GM23248 (cell line): ENCODE results near the gene DDX23. TPM values are rescaled to one million over a fixed set of nuclear protein-coding genes. Genes with fewer than 3 reads are reported as not detected.

ENCODE experiments used
- DNase-seq: peaks from one replicate; pipeline ENCODE4 v3.0.0-alpha.2; 2015
- H2AFZ ChIP-seq: fragments of 200-600 bp; sonication (generic); 2 replicates; pipeline ENCODE4 v1.6.1; 2016; ENCODE audit warnings: antibody characterized with exemption
- H3F3A ChIP-seq: fragments of 200-600 bp; sonication (generic); 2 replicates; pipeline ENCODE4 v1.6.1; 2016; ENCODE audit warnings: mild to moderate bottlenecking, antibody characterized with exemption, mixed run types; ENCODE audit not compliant: insufficient read depth
- H3K27ac ChIP-seq: fragments of 200-600 bp; sonication (generic); 2 replicates; pipeline ENCODE4 v1.5.1; 2016; ENCODE audit warnings: mild to moderate bottlenecking
- H3K27me3 ChIP-seq: fragments of 200-600 bp; sonication (generic); replicated peaks from 2 replicates; pipeline ENCODE4 v1.6.1; 2016; ENCODE audit warnings: mild to moderate bottlenecking; ENCODE audit not compliant: insufficient read depth
- H3K36me3 ChIP-seq: fragments of 200-600 bp; sonication (generic); 2 replicates; pipeline ENCODE4 v1.6.1; 2016; ENCODE audit warnings: low read depth, mild to moderate bottlenecking
- H3K4me1 ChIP-seq: fragments of 200-600 bp; sonication (generic); 2 replicates; pipeline ENCODE4 v1.6.1; 2016; ENCODE audit warnings: mild to moderate bottlenecking; ENCODE audit not compliant: insufficient read depth
- H3K4me2 ChIP-seq: fragments of 200-600 bp; sonication (generic); one replicate; pipeline ENCODE4 v1.6.1; 2016; ENCODE audit warnings: mild to moderate bottlenecking; ENCODE audit not compliant: unreplicated experiment
- H3K4me3 ChIP-seq: fragments of 200-600 bp; sonication (generic); 2 replicates; pipeline ENCODE4 v1.5.1; 2016; ENCODE audit warnings: mild to moderate bottlenecking
- H3K79me2 ChIP-seq: fragments of 200-600 bp; sonication (generic); 2 replicates; pipeline ENCODE4 v1.6.1; 2016; ENCODE audit warnings: mild to moderate bottlenecking; ENCODE audit not compliant: insufficient read depth
- H3K9ac ChIP-seq: fragments of 200-600 bp; sonication (generic); 2 replicates; pipeline ENCODE4 v1.6.1; 2016; ENCODE audit warnings: mild to moderate bottlenecking
- H3K9me2 ChIP-seq: fragments of 200-600 bp; sonication (generic); 2 replicates; pipeline ENCODE4 v1.6.1; 2016; ENCODE audit warnings: mixed run types, mild to moderate bottlenecking, moderate library complexity; ENCODE audit not compliant: insufficient read depth
- H3K9me3 ChIP-seq: fragments of 200-600 bp; sonication (generic); one replicate; pipeline ENCODE4 v1.6.1; 2017; ENCODE audit warnings: low read depth
- H4K20me1 ChIP-seq: fragments of 200-600 bp; sonication (generic); 2 replicates; pipeline ENCODE4 v1.6.0; 2016; ENCODE audit not compliant: insufficient read depth
- EZH2 ChIP-seq: fragments of 200-600 bp; sonication (generic); IDR thresholded peaks from 2 replicates; pipeline ENCODE4 v1.6.1; 2018; ENCODE audit warnings: antibody characterized with exemption, mild to moderate bottlenecking; ENCODE audit not compliant: insufficient read depth, poor library complexity, severe bottlenecking
- EZH2phosphoT487 ChIP-seq: fragments of 200-600 bp; sonication (generic); IDR thresholded peaks from 2 replicates; pipeline ENCODE4 v1.6.1; 2018; ENCODE audit warnings: antibody characterized with exemption, moderate library complexity, mild to moderate bottlenecking, low read depth; ENCODE audit not compliant: insufficient read depth
- WGBS, 2 experiments: methylation state at CpG; one replicate each; pipeline ENCODE4 v1.1.6; 2015 to 2017; ENCODE audit warnings: low lambda C conversion rate in 2 of 2, low coverage in 1 of 2; ENCODE audit errors: missing lambda C conversion rate in 2 of 2; 5-methylcytosine and 5-hydroxymethylcytosine counted together
- in situ Hi-C: fragments of 300-500 bp; cut with MboI; formaldehyde crosslinking; loops from 2 replicates; pipeline ENCODE4 v1.15.0; 2020
- polyA plus RNA-seq: library from polyadenylated mRNA; unstranded; fragments of >200 nt; fragmentation: Nextera tagmentation; extraction: Ambion mirVana; gene quantifications from 2 replicates; pipeline ENCODE4 v1.2.1, GENCODE V29; 2016
- total RNA-seq: library from RNA; depleted of rRNA; stranded (reverse); fragments of >200 nt; shearing (Covaris generic); gene quantifications from 2 replicates; pipeline ENCODE4 v1.2.3, GENCODE V29; 2014

Gene DDX23
- total and polyA plus RNA-seq, 2 experiments from 2014 or later: 32.1 to 56.5 TPM

- 93 to 96% methylated on average over 15 to 16 of the region's 17 CpGs for WGBS, 2 experiments
- no peaks in the 10 kb centered on the region for H3F3A ChIP-seq
- H3K9me2 ChIP-seq: no peaks in the 10 kb centered on the region
- TF ChIP-seq EZH2 (no peak), EZH2phosphoT487 (no peak)
- no peaks in the 10 kb centered on the region for H3K9me3 ChIP-seq
- no peak for DNase-seq
- no peak overlapping the region for H3K9ac ChIP-seq
- in situ Hi-C loops: no loop called here
- H3K4me2 ChIP-seq: no peak overlapping the region
- no peak overlapping the region for H3K4me3 ChIP-seq
- H3K4me1 ChIP-seq: no peaks in the 10 kb centered on the region
- no peaks in the 10 kb centered on the region for H3K27me3 ChIP-seq
- H3K27ac ChIP-seq: no peak overlapping the region
- peaks cover 5% of the 10 kb centered on the region; the same call in 1 of the 2 replicates for H3K36me3 ChIP-seq
- no peaks in the 10 kb centered on the region for H3K79me2 ChIP-seq
- H2AFZ ChIP-seq: no peak overlapping the region
- H4K20me1 ChIP-seq: no peaks in the 10 kb centered on the region
Observed at GRCh38 chr12:48827513-48828096, 24.4 kb downstream of the DDX23 start.

- H3K4me1 ChIP-seq: no peaks in the 10 kb centered on the region
- in situ Hi-C loops: no loop called here
- no peaks in the 10 kb centered on the region for H3F3A ChIP-seq
- DNase-seq: no peak
- TF ChIP-seq EZH2phosphoT487: no peak
- TF ChIP-seq EZH2: no peak
- H3K79me2 ChIP-seq: no peaks in the 10 kb centered on the region
- no peak overlapping the region for H3K4me2 ChIP-seq
- H4K20me1 ChIP-seq: no peaks in the 10 kb centered on the region
- no peaks in the 10 kb centered on the region for H3K9me2 ChIP-seq
- 72 to 79% methylated on average over 7 to 8 of the region's 8 CpGs for WGBS, 2 experiments
- no peak overlapping the region for H2AFZ ChIP-seq
- H3K27me3 ChIP-seq: no peaks in the 10 kb centered on the region
- H3K27ac ChIP-seq: no peak overlapping the region
- no peaks in the 10 kb centered on the region for H3K9me3 ChIP-seq
- no peak overlapping the region for H3K9ac ChIP-seq
- no peaks in the 10 kb centered on the region for H3K36me3 ChIP-seq
- H3K4me3 ChIP-seq: no peak overlapping the region
Observed at GRCh38 chr12:48827026-48827425, 24.9 kb downstream of the DDX23 start.

- in situ Hi-C loops: no loop called here
- no peak overlapping the region for H3K27ac ChIP-seq
- H3K79me2 ChIP-seq: no peaks in the 10 kb centered on the region
- TF ChIP-seq EZH2 (no peak), EZH2phosphoT487 (no peak)
- H3K9me3 ChIP-seq: no peaks in the 10 kb centered on the region
- H3K4me1 ChIP-seq: no peaks in the 10 kb centered on the region
- no peaks in the 10 kb centered on the region for H3F3A ChIP-seq
- no peaks in the 10 kb centered on the region for H3K27me3 ChIP-seq
- H3K9me2 ChIP-seq: no peaks in the 10 kb centered on the region
- no peak overlapping the region for H3K4me3 ChIP-seq
- no peak overlapping the region for H2AFZ ChIP-seq
- H3K36me3 ChIP-seq: no peaks in the 10 kb centered on the region
- H3K4me2 ChIP-seq: no peak overlapping the region
- WGBS, 2 experiments: 84 to 86% methylated on average over 15 of the region's 15 CpGs
- no peak overlapping the region for H3K9ac ChIP-seq
- no peaks in the 10 kb centered on the region for H4K20me1 ChIP-seq
- DNase-seq: no peak
Observed at GRCh38 chr12:48826209-48826855, 25.6 kb downstream of the DDX23 start.

- WGBS, 2 experiments: 98 to 100% methylated on average over 4 of the region's 4 CpGs
- Histone ChIP-seq H3K36me3 (no peaks in the 10 kb centered on the region), H3K9ac (no peak overlapping the region), H3K27me3 (no peaks in the 10 kb centered on the region), H3K9me3 (no peaks in the 10 kb centered on the region), H3F3A (no peaks in the 10 kb centered on the region), H3K9me2 (no peaks in the 10 kb centered on the region), H3K4me3 (no peak overlapping the region), H3K4me1 (no peaks in the 10 kb centered on the region), H3K79me2 (no peaks in the 10 kb centered on the region), H3K4me2 (no peak overlapping the region), H4K20me1 (no peaks in the 10 kb centered on the region), H2AFZ (no peak overlapping the region), H3K27ac (no peak overlapping the region)
- in situ Hi-C loops: no loop called here
- no peak for DNase-seq
- TF ChIP-seq EZH2phosphoT487: no peak
Observed at GRCh38 chr12:48824905-48825304, 27.1 kb downstream of the DDX23 start.
